ENCODE data around the gene ZNF280B.

Gene ZNF280B

GRCh38 chr22:22463855-22464540 lies 44.5 kb downstream of the ZNF280B start:
- H3K27ac ChIP-seq (ENCODE audit: low read depth, low read length, poor library complexity, severe bottlenecking): peak overlapping the region; percentile 15
- TF ChIP-seq CTCF (IDR thresholded peaks at IDR 0.05; ENCODE audit: low read length) (peak; percentile 86), EZH2 (IDR thresholded peaks at IDR 0.05; ENCODE audit: borderline replicate concordance, low read length) (no peak)
- no peaks in the 10 kb centered on the region for H3F3A ChIP-seq (ENCODE audit: insufficient read depth, low read length)
- no peaks in the 10 kb centered on the region for H3K36me3 ChIP-seq (ENCODE audit: insufficient read depth, low read length)
- peak overlapping the region; percentile 40 for H3K4me2 ChIP-seq (ENCODE audit: low read length)
- H3K4me3 ChIP-seq (ENCODE audit: low read depth, low read length, poor library complexity, severe bottlenecking): no peak overlapping the region
- no peaks in the 10 kb centered on the region for H3K79me2 ChIP-seq (ENCODE audit: insufficient read depth, low read length)
- H3K9me3 ChIP-seq (ENCODE audit: low read length): peaks cover 15% of the 10 kb centered on the region
- peaks cover 24% of the 10 kb centered on the region for H3K4me1 ChIP-seq (ENCODE audit: insufficient read depth, low read length, severe bottlenecking)
- H4K20me1 ChIP-seq (ENCODE audit: insufficient read depth, low read length): no peaks in the 10 kb centered on the region
- no peaks in the 10 kb centered on the region for H3K9me2 ChIP-seq (ENCODE audit: low read depth, low read length)
- H2AFZ ChIP-seq (ENCODE audit: low read length): no peak overlapping the region
- H3K27me3 ChIP-seq (ENCODE audit: insufficient read depth, low read length): peaks cover 4% of the 10 kb centered on the region; the same call in 1 of the 2 replicates
- H3K9ac ChIP-seq (ENCODE audit: low read length): no peak overlapping the region; the same call in 1 of the 2 replicates

GRCh38 chr22:22462813-22463567 lies 45.6 kb downstream of the ZNF280B start:
- Histone ChIP-seq H3K4me3 (ENCODE audit: low read depth, low read length, poor library complexity, severe bottlenecking) (no peak overlapping the region), H3F3A (ENCODE audit: insufficient read depth, low read length) (no peaks in the 10 kb centered on the region), H3K9me3 (ENCODE audit: low read length) (peaks cover 19% of the 10 kb centered on the region), H3K27me3 (ENCODE audit: insufficient read depth, low read length) (peaks cover 4% of the 10 kb centered on the region; the same call in 1 of the 2 replicates), H3K79me2 (ENCODE audit: insufficient read depth, low read length) (no peaks in the 10 kb centered on the region), H2AFZ (ENCODE audit: low read length) (no peak overlapping the region), H3K9ac (ENCODE audit: low read length) (no peak overlapping the region), H4K20me1 (ENCODE audit: insufficient read depth, low read length) (no peaks in the 10 kb centered on the region), H3K9me2 (ENCODE audit: low read depth, low read length) (no peaks in the 10 kb centered on the region), H3K27ac (ENCODE audit: low read depth, low read length, poor library complexity, severe bottlenecking) (peak overlapping the region; percentile 15), H3K4me2 (ENCODE audit: low read length) (no peak overlapping the region), H3K36me3 (ENCODE audit: insufficient read depth, low read length) (no peaks in the 10 kb centered on the region), H3K4me1 (ENCODE audit: insufficient read depth, low read length, severe bottlenecking) (peaks cover 24% of the 10 kb centered on the region)
- TF ChIP-seq EZH2 (IDR thresholded peaks at IDR 0.05; ENCODE audit: borderline replicate concordance, low read length) (no peak), CTCF (IDR thresholded peaks at IDR 0.05; ENCODE audit: low read length) (peak; percentile 80)

- Histone ChIP-seq H4K20me1 (ENCODE audit: insufficient read depth, low read length) (no peaks in the 10 kb centered on the region), H3K36me3 (ENCODE audit: insufficient read depth, low read length) (no peaks in the 10 kb centered on the region), H3K79me2 (ENCODE audit: insufficient read depth, low read length) (no peaks in the 10 kb centered on the region), H3K9me2 (ENCODE audit: low read depth, low read length) (no peaks in the 10 kb centered on the region), H3K9me3 (ENCODE audit: low read length) (peaks cover 19% of the 10 kb centered on the region), H2AFZ (ENCODE audit: low read length) (no peak overlapping the region), H3F3A (ENCODE audit: insufficient read depth, low read length) (no peaks in the 10 kb centered on the region), H3K9ac (ENCODE audit: low read length) (no peak overlapping the region), H3K4me3 (ENCODE audit: low read depth, low read length, poor library complexity, severe bottlenecking) (no peak overlapping the region), H3K4me2 (ENCODE audit: low read length) (no peak overlapping the region), H3K4me1 (ENCODE audit: insufficient read depth, low read length, severe bottlenecking) (peaks cover 24% of the 10 kb centered on the region), H3K27me3 (ENCODE audit: insufficient read depth, low read length) (peaks cover 4% of the 10 kb centered on the region; the same call in 1 of the 2 replicates), H3K27ac (ENCODE audit: low read depth, low read length, poor library complexity, severe bottlenecking) (no peak overlapping the region)
- TF ChIP-seq CTCF (IDR thresholded peaks at IDR 0.05; ENCODE audit: low read length) (no peak), EZH2 (IDR thresholded peaks at IDR 0.05; ENCODE audit: borderline replicate concordance, low read length) (no peak)
Measured at GRCh38 chr22:22461583-22461982, 47.0 kb downstream of the ZNF280B start.

All from OCI-LY1 (cell line).